Body of pancreas (tissue), 4 donors: ENCODE measurements around the gene SOX9. TPM values are rescaled to one million over a fixed set of nuclear protein-coding genes. Genes with fewer than 3 reads are reported as not detected.

Experiments
- ATAC-seq: fragments of 150-250 bp; one replicate; pipeline ENCODE4 v1.9.1; 2016
- DNase-seq, 4 donors: peaks; one replicate each; pipeline ENCODE4 v3.0.0-alpha.2; 2019
- H3K27ac ChIP-seq, 4 donors: fragments of 200-600 bp; sonication (generic); 1 replicate in 3 of 4; 2 replicates in 1 of 4; pipeline versions ENCODE4 v1.5.1 to v1.6.1; 2016 to 2019; ENCODE audit warnings: mild to moderate bottlenecking in 1 of 4, mixed read lengths in 1 of 4, moderate library complexity in 1 of 4
- H3K27me3 ChIP-seq, 2 donors: fragments of 200-600 bp; sonication (generic); one replicate each; pipeline ENCODE4 v1.6.0; 2016; ENCODE audit warnings: mild to moderate bottlenecking in 1 of 2
- H3K36me3 ChIP-seq, 2 donors: fragments of 200-600 bp; sonication (generic); replicated peaks in 1 of 2; 2 replicates each; pipeline ENCODE4 v1.5.1; 2016; ENCODE audit warnings: low read depth in 2 of 2; ENCODE audit not compliant: insufficient read depth in 1 of 2
- H3K4me1 ChIP-seq: fragments of 200-600 bp; sonication (generic); one replicate; pipeline ENCODE4 v1.6.0; 2016
- H3K4me3 ChIP-seq, 2 donors: fragments of 200-600 bp; sonication (generic); 1 replicate in 1 of 2; 2 replicates in 1 of 2; pipeline ENCODE4 v1.5.1; 2016 to 2019
- H3K9me3 ChIP-seq, 3 donors: fragments of 200-600 bp; sonication (generic); 1 replicate in 2 of 3; 2 replicates in 1 of 3; pipeline ENCODE4 v1.5.1; 2016
- CTCF ChIP-seq, 7 experiments: fragments of 450-650 bp in 4 of 7; fragments of 200-600 bp in 3 of 7; sonication (generic) in 3 of 7; IDR thresholded peaks; one replicate each; pipeline ENCODE4 v1.5.1; 2016 to 2019; ENCODE audit warnings: antibody characterized with exemption in 7 of 7
- POLR2A ChIP-seq, 3 donors: fragments of 450-650 bp; IDR thresholded peaks; one replicate each; pipeline ENCODE4 v1.6.1; 2016; ENCODE audit warnings: antibody characterized with exemption in 3 of 3, mild to moderate bottlenecking in 2 of 3
- WGBS, 2 donors: methylation state at CpG; one replicate each; pipeline ENCODE4 v1.1.5; 2017; 5-methylcytosine and 5-hydroxymethylcytosine counted together
- intact Hi-C: fragments of 100-400 bp; cut with DNase I; formaldehyde crosslinking; loops from one replicate; pipeline ENCODE4 v1.15.1; 2023
- total RNA-seq, 2 donors: library from RNA; depleted of rRNA; stranded (reverse); fragments of >200 nt; gene quantifications; one replicate each; pipeline ENCODE4 v1.1.0, GENCODE V29; 2016

SOX9 gene
- total RNA-seq, 2 donors from 2014 or later = 35.8 to 47.5 TPM

- Histone ChIP-seq H3K27ac (no peak overlapping the region), H3K27me3 (no peaks in the 10 kb centered on the region), H3K4me1 (peaks cover 3% of the 10 kb centered on the region), H3K9me3 (no peaks in the 10 kb centered on the region), H3K4me3 (no peak overlapping the region), H3K36me3 (no peaks in the 10 kb centered on the region)
- DNase-seq (no peak), ATAC-seq (no peak)
- intact Hi-C loops = no loop called here
- TF ChIP-seq CTCF (IDR thresholded peaks at IDR 0.05) = no peak
- no peak for TF ChIP-seq POLR2A (IDR thresholded peaks at IDR 0.05)
- WGBS, 2 donors = 78 to 83% methylated on average over 2 of the region's 2 CpGs
Observed at GRCh38 chr17:72146371-72146770, 25.6 kb downstream of the SOX9 start.

GRCh38 chr17:72150632-72151460 is 30.0 kb downstream of the SOX9 start:
- Histone ChIP-seq H3K36me3 (no peaks in the 10 kb centered on the region), H3K9me3 (no peaks in the 10 kb centered on the region), H3K4me3 (no peak overlapping the region), H3K27me3 (no peaks in the 10 kb centered on the region), H3K27ac (peak overlapping the region in 3 of 4 donors; percentile 41 to 70 (median 57)), H3K4me1 (peaks cover 17% of the 10 kb centered on the region)
- intact Hi-C loops = no loop called here
- ATAC-seq (no peak), DNase-seq (no peak)
- 69 to 77% methylated on average over 11 of the region's 11 CpGs for WGBS, 2 donors
- no peak for TF ChIP-seq POLR2A (IDR thresholded peaks at IDR 0.05)
- TF ChIP-seq CTCF (IDR thresholded peaks at IDR 0.05) = no peak

GRCh38 chr17:72151565-72152386 is 31.0 kb downstream of the SOX9 start:
- intact Hi-C loops = no loop called here
- 24 to 32% methylated on average over 11 of the region's 11 CpGs for WGBS, 2 donors
- H3K9me3 ChIP-seq = no peaks in the 10 kb centered on the region
- H3K27me3 ChIP-seq = no peaks in the 10 kb centered on the region
- H3K4me1 ChIP-seq = peaks cover 17% of the 10 kb centered on the region
- TF ChIP-seq POLR2A (IDR thresholded peaks at IDR 0.05) (no peak), CTCF (IDR thresholded peaks at IDR 0.05) (peak in 1 of 7 experiments; percentile 36)
- DNase-seq (peak; percentile 40 to 84 (median 66)), ATAC-seq (peak; percentile 86)
- H3K27ac ChIP-seq = peak overlapping the region in 3 of 4 donors; percentile 41 to 70 (median 57)
- H3K4me3 ChIP-seq = no peak overlapping the region
- no peaks in the 10 kb centered on the region for H3K36me3 ChIP-seq

- H3K4me3 ChIP-seq = no peak overlapping the region
- peak overlapping the region in 1 of 4 donors; percentile 70 for H3K27ac ChIP-seq
- no peaks in the 10 kb centered on the region for H3K9me3 ChIP-seq
- intact Hi-C loops = no loop called here
- H3K36me3 ChIP-seq = no peaks in the 10 kb centered on the region
- no peak for TF ChIP-seq POLR2A (IDR thresholded peaks at IDR 0.05)
- no peak for TF ChIP-seq CTCF (IDR thresholded peaks at IDR 0.05)
- H3K4me1 ChIP-seq = peaks cover 17% of the 10 kb centered on the region
- WGBS, 2 donors = 66 to 78% methylated on average over 2 of the region's 2 CpGs
- DNase-seq (peak in 1 of 4 donors; percentile 11), ATAC-seq (peak; percentile 22)
- no peaks in the 10 kb centered on the region for H3K27me3 ChIP-seq
Observed at GRCh38 chr17:72152387-72152929, 31.6 kb downstream of the SOX9 start.
